Body of pancreas (tissue), 4 donors: ENCODE results near the gene MSI2.

Source experiments
- CTCF ChIP-seq, 7 experiments: fragments of 450-650 bp in 4 of 7; fragments of 200-600 bp in 3 of 7; sonication (generic) in 3 of 7; IDR thresholded peaks; one replicate each; pipeline ENCODE4 v1.5.1; 2016 to 2019; ENCODE audit warnings: antibody characterized with exemption in 7 of 7
- POLR2A ChIP-seq, 3 donors: fragments of 450-650 bp; IDR thresholded peaks; one replicate each; pipeline ENCODE4 v1.6.1; 2016; ENCODE audit warnings: antibody characterized with exemption in 3 of 3, mild to moderate bottlenecking in 2 of 3

- TF ChIP-seq CTCF (IDR thresholded peaks at IDR 0.05), result no peak
- no peak for TF ChIP-seq POLR2A (IDR thresholded peaks at IDR 0.05)
Observed at GRCh38 chr17:57259817-57260216, 3.5 kb downstream of the MSI2 start.
